Left lobe of liver (tissue), 2 donors: ENCODE results near the gene PRR23E. TPM values are rescaled to one million over a fixed set of nuclear protein-coding genes. Genes with fewer than 3 reads are reported as not detected.

Source experiments
- ATAC-seq: fragments of 200-7000 bp; cut with Tn5 transposase; one replicate; pipeline ENCODE4 v1.9.1; 2020; ENCODE audit warnings: mild to moderate bottlenecking, moderate library complexity
- DNase-seq: peaks from one replicate; pipeline ENCODE4 v3.0.0-alpha.2; 2020; ENCODE audit warnings: low spot score
- total RNA-seq: library from RNA; stranded (reverse); gene quantifications from one replicate; pipeline ENCODE4 v1.2.1, GENCODE V29; 2021
- donor health status: DM: no; HTN: no; CAD: no; lungs with moderate emphysema.
- donor health status: DM: no; HTN: yes; CAD: no.

PRR23E gene
- not detected for total RNA-seq

- no peak for ATAC-seq
- peak; percentile 29 for DNase-seq
Measured at GRCh38 chr3:127192576-127193232, at the start of gene PRR23E. Gene PRR23E (plus strand): TSS chr3:127193131. CDS start chr3:127196686, 3,555 bp downstream.

GRCh38 chr3:127143172-127143571 lies 49.8 kb upstream of the PRR23E start:
- ATAC-seq (no peak), DNase-seq (no peak)

- no peak for ATAC-seq
- DNase-seq = no peak
Measured at GRCh38 chr3:127144631-127145030, 48.3 kb upstream of the PRR23E start.

- DNase-seq (no peak), ATAC-seq (no peak)
Measured at GRCh38 chr3:127145266-127145665, 47.7 kb upstream of the PRR23E start.

GRCh38 chr3:127147291-127147885 lies 45.5 kb upstream of the PRR23E start:
- no peak for DNase-seq
- no peak for ATAC-seq

GRCh38 chr3:127149621-127150310 lies 43.2 kb upstream of the PRR23E start:
- ATAC-seq (no peak), DNase-seq (no peak)

- no peak for DNase-seq
- no peak for ATAC-seq
Measured at GRCh38 chr3:127150513-127151250, 42.2 kb upstream of the PRR23E start.

- ATAC-seq = no peak
- DNase-seq = no peak
Measured at GRCh38 chr3:127151251-127151564, 41.7 kb upstream of the PRR23E start.

- ATAC-seq (no peak), DNase-seq (no peak)
Measured at GRCh38 chr3:127151992-127152650, 40.8 kb upstream of the PRR23E start.

GRCh38 chr3:127152684-127153505 lies 40.0 kb upstream of the PRR23E start:
- ATAC-seq (no peak), DNase-seq (no peak)

- ATAC-seq = no peak
- DNase-seq = no peak
Measured at GRCh38 chr3:127153506-127153815, 39.5 kb upstream of the PRR23E start.

- DNase-seq (no peak), ATAC-seq (no peak)
Measured at GRCh38 chr3:127156338-127157050, 36.4 kb upstream of the PRR23E start.

- ATAC-seq (no peak), DNase-seq (no peak)
Measured at GRCh38 chr3:127157171-127157828, 35.6 kb upstream of the PRR23E start.

- DNase-seq (no peak), ATAC-seq (peak; percentile 63)
Measured at GRCh38 chr3:127158614-127159229, 34.2 kb upstream of the PRR23E start.

- no peak for DNase-seq
Measured at GRCh38 chr3:127159543-127159942, 33.4 kb upstream of the PRR23E start.

GRCh38 chr3:127161236-127161635 lies 31.7 kb upstream of the PRR23E start:
- no peak for DNase-seq
- ATAC-seq = no peak

More at GRCh38 chr3:127159543-127159942, 33.4 kb upstream of the PRR23E start:
- ATAC-seq = no peak

- ATAC-seq = no peak
- no peak for DNase-seq
Measured at GRCh38 chr3:127161973-127162579, 30.9 kb upstream of the PRR23E start.

GRCh38 chr3:127162947-127163645 lies 29.8 kb upstream of the PRR23E start:
- no peak for ATAC-seq
- DNase-seq = no peak
